ENCODE results near the gene DHX35. TPM values are rescaled to one million over a fixed set of nuclear protein-coding genes. Genes with fewer than 3 reads are reported as not detected.

Gene DHX35
- total and polyA plus RNA-seq, 2 of the 4 experiments (the other 2 are of a cell fraction): 9.1 to 13.5 TPM

GRCh38 chr20:39041067-39041466 lies 78.9 kb downstream of the DHX35 start:
- Histone ChIP-seq H3K18ac (ENCODE audit: low read depth, low read length) (no peak overlapping the region), H2AFZ (replicated peaks; ENCODE audit: low read length, poor library complexity) (no peak overlapping the region), H4K5ac (ENCODE audit: low read depth, low read length) (no peak overlapping the region), H3K4me2 (ENCODE audit: low read depth, low read length) (no peak overlapping the region), H2AK9ac (replicated peaks; ENCODE audit: low read depth, low read length, poor library complexity) (no peak overlapping the region), H3K4me3 (ENCODE audit: insufficient read depth, low read depth, low read length) (no peak overlapping the region), H3K9ac (ENCODE audit: low read depth, low read length) (no peak overlapping the region), H3K56ac (ENCODE audit: extremely low read depth, insufficient read depth, low read length) (no peak overlapping the region), H3K14ac (replicated peaks; ENCODE audit: low read depth, low read length) (no peak overlapping the region), H3K4me1 (ENCODE audit: control insufficient read depth, insufficient read depth, low read length) (peaks cover 13% of the 10 kb centered on the region), H2BK15ac (ENCODE audit: low read depth, low read length) (0 out of 3 replicates have a peak overlapping the region, but pooled peaks have one; percentile 31), H4K91ac (ENCODE audit: insufficient read depth, low read depth, low read length) (no peak overlapping the region), H2BK120ac (ENCODE audit: low read depth, low read length) (no peak overlapping the region), H3K27me3 (ENCODE audit: control insufficient read depth, insufficient read depth, low read length) (no peaks in the 10 kb centered on the region), H4K20me1 (ENCODE audit: insufficient read depth, low read length) (no peaks in the 10 kb centered on the region), H3K9me1 (ENCODE audit: insufficient read depth, low read length) (peaks cover 18% of the 10 kb centered on the region), H3K27ac (ENCODE audit: insufficient read depth, low read length) (no peak overlapping the region), H2BK5ac (ENCODE audit: low read depth, low read length, poor library complexity, severe bottlenecking) (no peak overlapping the region), H3K4ac (ENCODE audit: low read depth, low read length) (no peak overlapping the region), H2AK5ac (ENCODE audit: low read depth, low read length) (no peak overlapping the region), H4K8ac (ENCODE audit: low read depth in 2 of 2, low read length in 2 of 2) (no peak overlapping the region), H3K79me1 (ENCODE audit: low read depth in 1 of 2, low read length in 2 of 2) (peaks cover 7 to 12% of the 10 kb centered on the region in 2 experiments), H2BK20ac (ENCODE audit: low read depth, low read length) (no peak overlapping the region), H3K23ac (ENCODE audit: low read depth, low read length) (no peak overlapping the region), H3K36me3 (ENCODE audit: control insufficient read depth, insufficient read depth, low read length) (peaks cover 29% of the 10 kb centered on the region), H3K9me3 (ENCODE audit: control insufficient read depth, insufficient read depth, low read length) (no peaks in the 10 kb centered on the region)
- BruUV-seq (replicated peaks): no TSS peak
- CTCF ChIA-PET: interaction anchor here (0.8 kb wide), 1 partner anchor 115 kb away, joined by 3 read pairs; the partner anchor contains the start of gene FAM83D
- in situ Hi-C loops (cut with MboI; ENCODE audit: low sequenced_read_pairs): loop anchor here (10.0 to 25.0 kb wide), 3 partner anchors 116 to 396 kb away; partner anchors contain the start of gene FAM83D
- POLR2A ChIA-PET (ENCODE audit: unreplicated experiment): no interaction called here
- 94% methylated on average over 3 of the region's 7 CpGs; no CpG with 5 or more reads in 1 of the 2 experiments for WGBS, 2 experiments (ENCODE audit: extremely low coverage in 2 of 2, insufficient read length in 1 of 2)
- no peak for DNase-seq
- dilution Hi-C loops (cut with HindIII; ENCODE audit: low sequenced_read_pairs, unreplicated experiment): no loop called here
- TF ChIP-seq CTCF (conservative IDR thresholded peaks at IDR 0.05; ENCODE audit: low read depth, low read length) (no peak), ELK1 (IDR thresholded peaks at IDR 0.05; ENCODE audit: borderline replicate concordance, low read depth, low read length) (no peak), MAFK (IDR thresholded peaks at IDR 0.05; ENCODE audit: low read depth, low read length) (no peak)
- intact Hi-C loops (cut with micrococcal nuclease): no loop called here
- no peak for ATAC-seq (ENCODE audit: low read depth)

All from IMR-90 (cell line).